Myocyte (in vitro differentiated cells): ENCODE data around the gene WDR77. TPM values are rescaled to one million over a fixed set of nuclear protein-coding genes. Genes with fewer than 3 reads are reported as not detected.

Experiments used
- DNase-seq: peaks from one replicate; pipeline ENCODE4 v3.0.0-alpha.2; 2012; ENCODE audit warnings: low read depth
- total RNA-seq: library from RNA; depleted of rRNA; stranded (reverse); fragments of >200 nt; gene quantifications from 2 replicates; pipeline ENCODE4 v1.2.3, GENCODE V29; 2014

Gene WDR77
- total RNA-seq, 1 donor from 2014 or later = 82.1 TPM

GRCh38 chr1:111470596-111470995, 21.5 kb upstream of the WDR77 start:
- DNase-seq = no peak

- DNase-seq = no peak
These were observed 20.5 kb upstream of the WDR77 start for GRCh38 chr1:111469539-111469938.

DNA sequence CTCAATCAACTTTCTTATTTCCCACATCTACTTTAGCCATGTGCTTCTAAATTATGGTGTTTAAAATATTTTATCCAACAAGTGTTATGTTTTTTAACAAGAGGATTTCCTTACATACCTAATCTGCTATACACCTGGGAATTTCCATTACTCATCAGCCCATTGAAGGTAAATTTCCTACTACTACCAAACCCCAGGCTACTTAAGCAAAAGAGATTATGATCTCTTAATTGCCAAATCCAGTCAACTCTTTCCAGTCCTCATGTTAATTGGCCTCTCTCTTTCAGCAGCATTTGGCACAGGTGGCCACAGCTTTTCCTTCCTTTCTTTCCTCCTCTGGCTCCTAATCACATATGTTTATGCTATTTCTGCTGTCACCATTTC, 19.7 kb upstream of the WDR77 start:
- DNase-seq = no peak

DNA sequence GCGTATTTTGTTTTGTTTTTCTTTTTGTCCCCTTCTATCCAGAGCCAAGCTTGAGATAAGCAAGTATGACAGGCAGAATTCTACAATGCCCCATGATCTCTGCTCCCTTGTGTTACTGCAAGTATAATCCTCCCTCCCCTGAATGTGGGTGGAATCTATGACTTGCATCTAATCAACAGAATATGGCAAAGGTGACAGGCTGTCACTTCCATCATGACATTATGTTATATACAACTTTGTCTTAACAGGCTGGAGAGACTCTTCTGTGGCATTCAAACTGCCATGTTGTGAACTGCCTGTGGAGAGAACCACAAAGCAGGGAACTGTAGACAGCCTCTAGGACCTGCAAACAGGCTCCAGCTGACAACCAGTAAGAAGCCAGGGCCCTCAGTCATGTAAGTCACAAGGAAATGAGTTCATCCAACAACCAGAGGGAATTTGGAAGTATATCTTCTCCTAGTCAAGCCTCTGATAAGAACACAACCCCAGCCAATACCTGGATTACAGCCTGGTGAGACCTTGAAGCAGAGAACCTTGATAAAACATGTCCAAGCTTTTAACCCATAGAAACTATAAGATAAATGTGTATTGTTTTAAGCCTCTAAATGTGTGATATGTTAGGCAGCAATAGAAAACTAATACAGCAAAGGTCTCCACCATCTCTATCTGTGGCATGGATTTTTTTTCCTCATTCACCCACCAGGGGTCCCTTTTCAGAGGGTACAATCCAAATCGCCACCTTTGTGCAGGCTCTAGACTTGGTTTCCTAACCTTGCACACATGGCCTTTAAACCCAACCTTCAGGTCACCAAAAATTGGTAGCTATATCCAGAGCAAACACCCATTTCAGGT, 19.0 kb upstream of the WDR77 start:
- DNase-seq = no peak

GRCh38 chr1:111466480-111466879, 17.4 kb upstream of the WDR77 start:
- DNase-seq = no peak

DNA sequence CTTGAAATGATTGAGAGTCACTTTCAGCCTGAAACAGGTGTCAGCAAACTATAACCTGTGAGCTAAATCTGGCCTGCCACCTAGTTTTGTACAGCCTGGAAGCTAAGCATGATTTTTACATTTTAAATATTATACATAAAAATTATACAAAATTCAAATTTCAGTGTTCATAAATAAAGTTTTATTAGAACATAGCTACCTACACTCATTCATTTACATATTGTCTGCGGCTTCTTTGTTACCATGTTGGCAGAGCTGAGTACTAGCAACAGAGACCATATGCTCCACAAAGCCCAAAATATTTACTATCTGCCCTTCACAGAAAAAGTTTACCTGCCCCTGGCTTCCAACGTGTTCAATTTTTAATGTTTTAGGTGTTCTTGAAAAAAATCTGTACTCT, 16.7 kb upstream of the WDR77 start:
- no peak for DNase-seq

DNA sequence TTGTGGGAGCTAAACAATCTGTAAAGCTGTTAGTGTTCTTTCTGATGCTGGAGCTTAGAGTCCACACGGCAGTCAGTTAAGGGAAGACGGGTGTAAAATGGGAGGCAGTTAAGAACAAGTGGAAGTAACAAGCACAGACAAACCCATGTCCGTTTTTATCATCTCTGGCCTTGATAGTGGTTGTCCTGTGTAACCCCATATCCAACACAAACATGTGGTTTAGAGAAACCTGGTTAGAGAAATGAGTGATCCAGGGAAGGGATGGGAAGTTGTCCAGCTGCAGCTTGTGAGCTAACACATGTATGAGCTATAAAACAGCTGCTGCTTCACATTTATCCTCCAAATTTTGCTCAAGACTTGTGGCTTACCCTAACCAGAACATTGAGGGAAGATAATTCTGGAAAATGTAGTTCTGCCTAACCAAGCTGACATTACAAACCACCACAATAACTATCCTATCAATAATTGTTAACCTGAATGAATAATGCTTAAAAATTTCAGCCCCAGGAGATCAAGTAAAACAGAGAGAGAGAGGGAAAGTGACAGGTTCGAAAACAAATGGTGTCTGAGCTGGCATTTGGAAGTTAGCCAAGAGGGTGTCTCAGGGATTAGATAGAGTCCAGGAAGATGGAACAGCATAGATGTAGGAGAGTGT, 14.1 kb upstream of the WDR77 start:
- peak; percentile 93 for DNase-seq

- no peak for DNase-seq
These were observed 13.4 kb upstream of the WDR77 start for GRCh38 chr1:111462370-111463028.

GRCh38 chr1:111461765-111462164, 12.7 kb upstream of the WDR77 start:
- no peak for DNase-seq

DNA sequence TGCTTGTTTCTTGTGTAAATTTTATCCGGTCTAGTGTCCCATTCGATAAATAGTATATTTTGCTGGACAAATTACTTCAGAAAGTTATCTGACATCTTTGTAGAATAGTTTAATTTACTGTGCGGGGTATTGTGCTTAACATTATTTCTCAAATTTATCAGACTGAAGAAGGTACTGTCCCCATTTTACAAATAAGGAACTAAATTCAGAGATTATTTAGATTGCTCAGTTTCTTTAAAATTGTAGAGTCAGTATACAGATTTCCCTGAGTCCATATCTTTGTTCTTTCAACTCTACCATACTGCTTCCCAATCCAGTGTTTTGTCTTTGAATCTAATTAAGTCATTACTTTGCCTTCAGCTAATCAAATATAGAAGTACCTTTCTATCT, 6.6 kb upstream of the WDR77 start:
- no peak for DNase-seq

DNA sequence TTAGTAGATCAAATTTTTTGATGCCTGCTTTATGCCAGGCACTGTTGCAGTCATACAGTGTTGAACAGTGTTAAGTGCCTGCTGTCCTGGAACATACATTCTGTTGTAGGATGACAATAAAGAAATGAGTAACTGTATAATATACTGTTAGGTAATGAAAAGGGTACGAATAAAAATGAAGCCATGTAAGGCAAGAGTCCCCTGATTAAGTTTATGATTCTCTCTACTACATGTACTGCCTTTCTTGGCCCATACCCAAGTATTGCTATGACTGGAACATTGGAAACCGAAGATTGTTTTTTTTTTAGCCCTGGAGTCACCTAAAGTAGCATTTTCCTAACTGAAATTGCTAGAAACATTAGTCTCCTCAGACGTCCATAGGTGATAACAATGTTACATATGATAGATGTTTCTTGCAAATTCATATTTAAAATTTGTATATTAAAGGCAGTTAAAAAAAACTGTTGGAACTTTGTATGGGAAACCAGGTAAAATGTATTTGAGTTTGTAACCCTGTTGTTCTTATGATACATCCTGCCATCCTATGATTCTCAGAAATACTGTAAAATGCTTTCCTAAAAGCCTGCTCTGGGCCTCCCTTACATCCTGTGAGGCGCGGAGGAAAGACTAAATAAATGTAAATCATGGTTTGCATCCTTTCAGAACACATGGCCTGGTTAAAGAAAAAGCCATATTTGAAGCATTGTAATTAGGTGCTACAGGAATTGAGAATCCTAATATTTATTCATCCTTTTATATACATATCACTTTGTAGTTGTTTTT, 6.0 kb upstream of the WDR77 start:
- DNase-seq = no peak

DNA sequence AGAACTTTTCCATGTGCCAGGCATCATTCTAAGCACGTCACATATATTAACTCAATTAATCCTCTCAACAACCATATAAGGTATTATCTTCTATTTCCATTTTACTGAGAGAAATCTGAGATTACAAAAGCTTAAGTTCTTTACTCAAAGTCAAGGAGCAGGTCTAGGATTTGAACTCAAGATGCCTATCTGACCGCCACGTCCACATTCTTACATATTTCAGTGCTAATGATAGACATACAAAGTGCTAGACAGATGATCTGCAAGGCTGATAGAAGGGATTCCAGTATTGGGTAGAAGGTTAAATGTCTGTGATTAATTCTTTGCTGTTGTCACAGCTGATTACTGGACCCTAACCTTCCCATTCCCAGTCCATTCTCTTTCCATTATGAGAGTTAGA, 4.7 kb upstream of the WDR77 start:
- DNase-seq = no peak

DNA sequence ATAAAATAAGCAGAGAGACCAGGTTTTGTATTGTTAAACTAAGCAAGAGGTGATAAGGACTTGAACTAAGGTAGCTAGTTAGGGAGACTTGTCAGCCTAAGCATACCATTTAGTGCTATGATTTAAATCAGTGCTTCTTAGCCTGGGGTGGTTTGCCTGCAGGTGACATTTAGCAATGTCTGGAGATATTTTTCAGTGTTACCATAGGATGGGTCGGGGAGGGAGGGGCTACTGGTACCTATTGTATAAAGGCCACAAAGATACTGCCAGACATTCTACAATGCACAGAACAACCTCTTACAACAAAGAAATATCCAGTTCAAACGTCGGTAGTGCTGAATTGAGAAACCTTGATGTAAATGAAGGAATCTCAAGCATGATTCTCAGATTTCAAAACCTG, 3.5 kb upstream of the WDR77 start:
- DNase-seq = no peak

DNA sequence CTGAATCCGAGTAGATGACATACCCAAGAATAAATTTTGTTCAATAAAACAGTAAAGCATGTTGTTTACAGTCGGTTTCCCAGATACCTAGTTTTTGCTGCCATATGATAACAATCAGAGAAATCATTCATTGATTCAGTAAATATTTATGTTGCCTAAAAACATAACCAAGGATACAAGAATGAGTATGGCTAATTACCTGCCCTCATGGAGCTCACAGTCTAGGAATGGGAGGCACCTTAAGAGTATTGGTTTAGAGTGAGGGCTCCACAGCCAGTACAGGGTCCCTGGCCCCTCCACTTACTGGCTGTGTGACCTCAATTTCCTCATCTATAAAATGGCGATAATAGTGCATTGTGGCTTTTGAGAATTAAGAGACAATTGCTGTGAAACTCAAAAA, 1.1 kb upstream of the WDR77 start:
- no peak for DNase-seq

DNA sequence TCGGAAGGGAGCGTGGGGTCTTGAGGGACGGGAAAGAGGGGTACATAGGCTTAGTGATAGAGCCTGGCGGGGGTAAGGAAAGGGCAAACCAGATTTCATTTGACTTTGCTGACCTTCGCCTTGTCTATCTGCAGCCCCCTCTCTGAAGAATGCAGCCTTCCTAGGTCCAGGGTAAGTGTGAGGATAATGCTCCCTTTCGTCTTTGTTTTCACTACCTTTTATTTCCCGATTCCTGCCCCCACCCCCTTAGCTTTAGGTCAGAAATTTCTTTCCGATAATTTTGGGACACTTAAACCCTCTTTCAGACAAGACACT, 604 bp upstream of the WDR77 start:
- DNase-seq = no peak

DNA sequence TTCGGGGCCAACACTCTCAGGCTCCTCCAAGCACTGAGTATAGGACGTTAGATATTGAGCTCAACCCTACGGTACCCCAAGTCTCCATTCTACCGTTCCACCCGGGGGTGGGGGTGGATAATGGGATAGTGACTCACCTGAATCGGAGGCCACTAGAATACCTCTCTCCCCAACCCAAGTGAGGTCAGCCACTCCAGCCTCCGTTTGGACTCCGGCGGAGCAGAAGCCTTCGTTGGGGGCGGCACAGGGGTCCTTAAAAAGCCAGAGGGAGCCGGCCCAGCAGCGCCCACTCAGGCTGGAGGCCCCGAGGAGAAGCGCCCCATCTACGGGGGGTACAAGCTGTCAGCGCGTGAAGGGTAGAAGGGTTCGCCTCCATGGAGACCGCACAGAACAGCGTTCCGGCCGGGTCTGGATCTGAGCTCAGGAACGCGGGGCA, 556 bp downstream of the WDR77 start:
- no peak for DNase-seq

GRCh38 chr1:111446967-111447892, 1.8 kb downstream of the WDR77 start:
- no peak for DNase-seq

- no peak for DNase-seq
These were observed 2.5 kb downstream of the WDR77 start for GRCh38 chr1:111446546-111446945.

DNA sequence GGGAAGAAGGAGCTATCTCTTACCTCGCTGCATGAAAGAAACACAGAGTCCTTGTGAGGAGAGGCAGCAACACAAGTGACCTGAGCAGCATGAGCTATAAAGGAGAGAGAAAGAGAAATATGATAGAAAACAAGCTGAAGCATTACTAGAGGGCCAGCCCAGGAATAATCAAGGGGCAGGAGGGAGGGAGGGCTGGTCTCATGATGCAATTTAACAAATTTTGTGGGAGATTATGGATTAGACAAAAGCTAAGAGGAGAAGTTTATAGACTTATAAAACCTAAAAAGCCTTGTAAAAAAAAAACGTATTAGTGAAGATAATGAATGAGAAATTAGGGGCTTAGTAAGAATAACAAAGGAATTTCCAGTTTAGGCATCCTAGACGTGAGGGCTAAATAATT, 5.0 kb downstream of the WDR77 start:
- DNase-seq = no peak

- DNase-seq = no peak
These were observed 6.6 kb downstream of the WDR77 start for GRCh38 chr1:111442457-111442856.
